ENCODE data around the gene RERE.

Gene RERE

GRCh38 chr1:8423692-8424538 lies 393.5 kb downstream of the RERE start:
- peak; percentile 77 for DNase-seq (ENCODE audit: low spot score)

- DNase-seq (ENCODE audit: low spot score): no peak
These were observed 394.2 kb downstream of the RERE start for GRCh38 chr1:8423269-8423691.

- no peak for DNase-seq (ENCODE audit: low spot score)
These were observed 394.8 kb downstream of the RERE start for GRCh38 chr1:8422510-8423268.

GRCh38 chr1:8421721-8422120 lies 395.7 kb downstream of the RERE start:
- DNase-seq (ENCODE audit: low spot score): no peak

GRCh38 chr1:8420318-8420717 lies 397.1 kb downstream of the RERE start:
- DNase-seq (ENCODE audit: low spot score): peak; percentile 54

GRCh38 chr1:8419861-8420260 lies 397.6 kb downstream of the RERE start:
- no peak for DNase-seq (ENCODE audit: low spot score)

GRCh38 chr1:8419172-8419571 lies 398.3 kb downstream of the RERE start:
- DNase-seq (ENCODE audit: low spot score): no peak

GRCh38 chr1:8418301-8418700 lies 399.1 kb downstream of the RERE start:
- no peak for DNase-seq (ENCODE audit: low spot score)

- no peak for DNase-seq (ENCODE audit: low spot score)
These were observed 399.8 kb downstream of the RERE start for GRCh38 chr1:8417625-8418024.

GRCh38 chr1:8416881-8417280 lies 400.6 kb downstream of the RERE start:
- no peak for DNase-seq (ENCODE audit: low spot score)

- DNase-seq (ENCODE audit: low spot score): no peak
These were observed 401.7 kb downstream of the RERE start for GRCh38 chr1:8415526-8416278.

- no peak for DNase-seq (ENCODE audit: low spot score)
These were observed 405.1 kb downstream of the RERE start for GRCh38 chr1:8412183-8412831.

- DNase-seq (ENCODE audit: low spot score): no peak
These were observed 405.6 kb downstream of the RERE start for GRCh38 chr1:8411803-8412182.

GRCh38 chr1:8410791-8411190 lies 406.6 kb downstream of the RERE start:
- no peak for DNase-seq (ENCODE audit: low spot score)

GRCh38 chr1:8409606-8410005 lies 407.8 kb downstream of the RERE start:
- no peak for DNase-seq (ENCODE audit: low spot score)

GRCh38 chr1:8409106-8409505 lies 408.3 kb downstream of the RERE start:
- no peak for DNase-seq (ENCODE audit: low spot score)

- no peak for DNase-seq (ENCODE audit: low spot score)
These were observed 409.1 kb downstream of the RERE start for GRCh38 chr1:8408151-8408839.

- no peak for DNase-seq (ENCODE audit: low spot score)
These were observed 409.8 kb downstream of the RERE start for GRCh38 chr1:8407652-8408051.

- DNase-seq (ENCODE audit: low spot score): no peak
These were observed 410.5 kb downstream of the RERE start for GRCh38 chr1:8406960-8407359.

GRCh38 chr1:8406011-8406410 lies 411.4 kb downstream of the RERE start:
- DNase-seq (ENCODE audit: low spot score): no peak
